ENCODE results near the gene MAD2L2.
"Not testable (repeated sequence)": the region's sequence is repeated elsewhere in the genome, so short reads cannot be mapped to it uniquely, and the experiment has no call there.

Gene MAD2L2

GRCh38 chr1:11653101-11653860 lies 27.7 kb downstream of the MAD2L2 start:
- FAIRE-seq, result no peak

- no peak for FAIRE-seq
Measured at GRCh38 chr1:11652203-11652780, 28.7 kb downstream of the MAD2L2 start.

- no peak for FAIRE-seq
Measured at GRCh38 chr1:11651017-11651416, 29.9 kb downstream of the MAD2L2 start.

GRCh38 chr1:11650331-11650991 lies 30.5 kb downstream of the MAD2L2 start:
- no peak for FAIRE-seq

- no peak for FAIRE-seq
Measured at GRCh38 chr1:11649624-11650330, 31.2 kb downstream of the MAD2L2 start.

- FAIRE-seq, result no peak
Measured at GRCh38 chr1:11649237-11649623, 31.7 kb downstream of the MAD2L2 start.

- no peak for FAIRE-seq
Measured at GRCh38 chr1:11648732-11649158, 32.2 kb downstream of the MAD2L2 start.

- no peak for FAIRE-seq
Measured at GRCh38 chr1:11648039-11648438, 32.9 kb downstream of the MAD2L2 start.

- FAIRE-seq, result no peak
Measured at GRCh38 chr1:11647333-11647732, 33.6 kb downstream of the MAD2L2 start.

- FAIRE-seq, result no peak
Measured at GRCh38 chr1:11646317-11646716, 34.6 kb downstream of the MAD2L2 start.

GRCh38 chr1:11645670-11646265 lies 35.2 kb downstream of the MAD2L2 start:
- FAIRE-seq, result no peak

GRCh38 chr1:11645270-11645669 lies 35.7 kb downstream of the MAD2L2 start:
- no peak for FAIRE-seq

GRCh38 chr1:11643782-11644181 lies 37.2 kb downstream of the MAD2L2 start:
- no peak for FAIRE-seq

GRCh38 chr1:11642418-11643017 lies 38.4 kb downstream of the MAD2L2 start:
- FAIRE-seq, result not testable (repeated sequence)

GRCh38 chr1:11641776-11642305 lies 39.1 kb downstream of the MAD2L2 start:
- FAIRE-seq, result no peak

- no peak for FAIRE-seq
Measured at GRCh38 chr1:11640944-11641343, 40.0 kb downstream of the MAD2L2 start.

GRCh38 chr1:11640101-11640500 lies 40.8 kb downstream of the MAD2L2 start:
- FAIRE-seq, result no peak

GRCh38 chr1:11639372-11639771 lies 41.6 kb downstream of the MAD2L2 start:
- no peak for FAIRE-seq

- FAIRE-seq, result no peak
Measured at GRCh38 chr1:11638121-11638520, 42.8 kb downstream of the MAD2L2 start.

GRCh38 chr1:11634365-11635192 lies 46.4 kb downstream of the MAD2L2 start:
- no peak for FAIRE-seq

All from colon (tissue), 2 donors.